GM10248 (cell line): ENCODE data around the gene SLC31A1.

Source experiments
- CTCF ChIA-PET: fragments of 300-600 bp; sonication (Branson Sonifier 250); formaldehyde crosslinking; extraction: SDS; loops from one replicate; lab custom pipeline; 2021; ENCODE audit warnings: antibody characterized with exemption; lab: Yijun Ruan, JAX
- POLR2A ChIA-PET: fragments of 350-650 bp; sonication (Branson Sonifier 250); formaldehyde crosslinking; extraction: SDS; loops from one replicate; lab custom pipeline; 2020; ENCODE audit warnings: antibody characterized with exemption; lab: Yijun Ruan, JAX
- DNase-seq: peaks from one replicate; pipeline ENCODE4 v3.0.0; 2012; ENCODE audit errors: extremely low spot score
- TF ChIP-seq, protein P1 (sequence below): IDR thresholded peaks from 2 replicates; pipeline ENCODE4 v1.5.1; 2012; ENCODE audit warnings: mild to moderate bottlenecking, low read depth; ENCODE audit errors: extremely low read depth, missing control alignments, control extremely low read depth

The SLC31A1 gene

GRCh38 chr9:113216406-113216805 is 4.9 kb upstream of the SLC31A1 start:
- ChIA-PET CTCF (no interaction called here), POLR2A (no interaction called here)
- TF ChIP-seq, protein P1, sequence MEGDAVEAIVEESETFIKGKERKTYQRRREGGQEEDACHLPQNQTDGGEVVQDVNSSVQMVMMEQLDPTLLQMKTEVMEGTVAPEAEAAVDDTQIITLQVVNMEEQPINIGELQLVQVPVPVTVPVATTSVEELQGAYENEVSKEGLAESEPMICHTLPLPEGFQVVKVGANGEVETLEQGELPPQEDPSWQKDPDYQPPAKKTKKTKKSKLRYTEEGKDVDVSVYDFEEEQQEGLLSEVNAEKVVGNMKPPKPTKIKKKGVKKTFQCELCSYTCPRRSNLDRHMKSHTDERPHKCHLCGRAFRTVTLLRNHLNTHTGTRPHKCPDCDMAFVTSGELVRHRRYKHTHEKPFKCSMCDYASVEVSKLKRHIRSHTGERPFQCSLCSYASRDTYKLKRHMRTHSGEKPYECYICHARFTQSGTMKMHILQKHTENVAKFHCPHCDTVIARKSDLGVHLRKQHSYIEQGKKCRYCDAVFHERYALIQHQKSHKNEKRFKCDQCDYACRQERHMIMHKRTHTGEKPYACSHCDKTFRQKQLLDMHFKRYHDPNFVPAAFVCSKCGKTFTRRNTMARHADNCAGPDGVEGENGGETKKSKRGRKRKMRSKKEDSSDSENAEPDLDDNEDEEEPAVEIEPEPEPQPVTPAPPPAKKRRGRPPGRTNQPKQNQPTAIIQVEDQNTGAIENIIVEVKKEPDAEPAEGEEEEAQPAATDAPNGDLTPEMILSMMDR = no peak
- DNase-seq = no peak

GRCh38 chr9:113219186-113219936 is 2.0 kb upstream of the SLC31A1 start:
- TF ChIP-seq, protein P1 = no peak
- CTCF ChIA-PET = interaction anchor here (0.8 to 3.7 kb wide), 11 partner anchors 7 to 436 kb away, joined by 3 to 21 read pairs (median 4); partner anchors contain the start of genes CDC26, PRPF4 and SLC31A2
- POLR2A ChIA-PET = interaction anchor here (1.1 kb wide), 1 partner anchor 56 kb away, joined by 3 read pairs; the partner anchor contains the start of genes CDC26 and PRPF4
- DNase-seq = peak; percentile 55

DNA sequence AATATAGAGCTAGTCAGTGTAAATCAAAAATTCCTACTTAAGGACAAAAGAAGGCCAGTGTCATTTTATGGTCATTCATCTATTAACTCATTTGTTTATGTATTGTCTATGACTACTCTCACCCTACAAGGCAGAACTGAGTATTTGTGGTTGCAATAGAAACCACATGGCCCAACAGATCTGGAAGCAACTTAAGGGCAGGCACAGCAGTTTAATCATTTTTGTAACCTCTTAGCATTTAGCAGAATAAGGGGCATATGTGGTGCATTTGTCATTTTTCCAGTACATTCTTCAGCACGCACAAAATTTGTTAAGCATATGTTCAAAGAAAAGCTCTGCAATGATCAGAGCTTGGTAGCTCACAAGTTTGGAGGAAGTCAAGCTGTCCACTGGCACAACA is 1.4 kb upstream of the SLC31A1 start:
- ChIA-PET POLR2A (interaction anchor here (1.1 kb wide), 1 partner anchor 55 kb away, joined by 3 read pairs; the partner anchor contains the start of genes CDC26 and PRPF4), CTCF (interaction anchor here (0.8 to 3.7 kb wide), 11 partner anchors 8 to 438 kb away, joined by 3 to 21 read pairs (median 4); partner anchors contain the start of genes CDC26, PRPF4 and SLC31A2)
- TF ChIP-seq, protein P1 = no peak
- DNase-seq = peak; percentile 58

- POLR2A ChIA-PET = interaction anchor here (0.6 to 1.8 kb wide), 8 partner anchors 11 to 190 kb away, joined by 3 to 8 read pairs (median 4); partner anchors contain the start of genes C9orf43, CDC26 and POLE3
- TF ChIP-seq, protein P1 = no peak
- no peak for DNase-seq
- CTCF ChIA-PET = interaction anchor here (0.8 to 3.7 kb wide), 13 partner anchors 9 to 438 kb away, joined by 3 to 21 read pairs (median 4); partner anchors contain the start of genes CDC26, PRPF4, SLC31A2 and WDR31
Measured at GRCh38 chr9:113220467-113221002, 809 bp upstream of the SLC31A1 start.

- TF ChIP-seq, protein P1 = no peak
- ChIA-PET CTCF (interaction anchor here (1.1 to 3.7 kb wide), 7 partner anchors 10 to 224 kb away, joined by 3 to 26 read pairs (median 4); partner anchors contain the start of genes CDC26, PRPF4 and WDR31), POLR2A (interaction anchor here (0.6 to 1.8 kb wide), 6 partner anchors 10 to 188 kb away, joined by 3 to 5 read pairs (median 4); partner anchors contain the start of genes C9orf43 and POLE3)
- DNase-seq = no peak
Measured at GRCh38 chr9:113221800-113222481, 597 bp downstream of the SLC31A1 start.
